ENCODE results near the gene MSH5. TPM values are rescaled to one million over a fixed set of nuclear protein-coding genes. Genes with fewer than 3 reads are reported as not detected.
A peak's percentile ranks its signal among the peaks of the same experiment; 100 is the strongest.

The MSH5 gene
- total and polyA plus RNA-seq, 2 of the 13 experiments (the other 11 are each of a cell fraction or from before 2014, with no cell fraction given) = 10.2 to 38.7 TPM

GRCh38 chr6:31737991-31738979 lies 1.5 kb upstream of the MSH5 start (continued):
- TF ChIP-seq IKZF4 (CRISPR knock-in tag; IDR thresholded peaks at IDR 0.05; ENCODE audit: borderline replicate concordance, low read depth, not compliant biosample characterization) (peak; percentile 16), HIVEP1 (CRISPR knock-in tag; IDR thresholded peaks at IDR 0.05) (peak; percentile 94), ZNF709 (CRISPR knock-in tag; IDR thresholded peaks at IDR 0.05) (no peak), NCOA1 (CRISPR knock-in tag; IDR thresholded peaks at IDR 0.05) (peak; percentile 35; the same call in 1 of the 2 replicates), SALL1 (CRISPR knock-in tag; IDR thresholded peaks at IDR 0.05) (peak; percentile 77), ZNF614 (CRISPR knock-in tag; IDR thresholded peaks at IDR 0.05; ENCODE audit: borderline replicate concordance) (peak; percentile 51; the same call in 1 of the 2 replicates), TCF12 (IDR thresholded peaks at IDR 0.05) (no peak), TCF12 (CRISPR knock-in tag; IDR thresholded peaks at IDR 0.05) (peak; percentile 46; the same call in 1 of the 2 replicates), ZMAT5 (CRISPR knock-in tag; IDR thresholded peaks at IDR 0.05; ENCODE audit: borderline replicate concordance, low read depth) (no peak; the same call in 1 of the 2 replicates), KAT2B (IDR thresholded peaks at IDR 0.05; ENCODE audit: borderline replicate concordance, low read depth, low read length) (no peak), SP5 (CRISPR knock-in tag; IDR thresholded peaks at IDR 0.05; ENCODE audit: borderline replicate concordance, low read depth) (peak; percentile 100), FUBP1 (CRISPR knock-in tag; IDR thresholded peaks at IDR 0.05; ENCODE audit: borderline replicate concordance) (no peak), HMGXB4 (CRISPR knock-in tag; IDR thresholded peaks at IDR 0.05; ENCODE audit: borderline replicate concordance in 1 of 2, low read depth in 1 of 2) (peak; percentile 29 to 41; a peak in 1 of 4 replicates), ZBTB21 (CRISPR knock-in tag; IDR thresholded peaks at IDR 0.05) (no peak), ZBTB10 (CRISPR knock-in tag; IDR thresholded peaks at IDR 0.05; ENCODE audit: borderline replicate concordance) (peak; percentile 96), TCF7L2 (IDR thresholded peaks at IDR 0.05; ENCODE audit: low read depth, low read length) (no peak), ZBTB34 (CRISPR knock-in tag; IDR thresholded peaks at IDR 0.05) (peak; percentile 78; the same call in 1 of the 2 replicates), ZNF335 (CRISPR knock-in tag; IDR thresholded peaks at IDR 0.05) (no peak)

Data from HepG2 (cell line).